Peyer's patch (tissue), 4 donors: ENCODE data around the gene RNU6-7.

Experiments
- CTCF ChIP-seq, 6 experiments: fragments of 450-650 bp in 4 of 6; fragments of 200-600 bp in 2 of 6; sonication (generic) in 1 of 6; IDR thresholded peaks; one replicate each; pipeline ENCODE4 v1.5.1; 2017 to 2019; ENCODE audit warnings: antibody characterized with exemption in 6 of 6, mild to moderate bottlenecking in 3 of 6, moderate library complexity in 1 of 6
- POLR2A ChIP-seq, 2 donors: fragments of 450-650 bp; IDR thresholded peaks; one replicate each; pipeline ENCODE4 v1.5.1; 2017; ENCODE audit warnings: antibody characterized with exemption in 2 of 2, mild to moderate bottlenecking in 2 of 2, moderate library complexity in 2 of 2

- no peak for TF ChIP-seq POLR2A (IDR thresholded peaks at IDR 0.05)
- TF ChIP-seq CTCF (IDR thresholded peaks at IDR 0.05): no peak
These were observed 47.5 kb downstream of the RNU6-7 start for GRCh38 chr14:32249371-32249770.
